K562 (cell line): Measurements from ENCODE around the gene CAPN10. TPM values are rescaled to one million over a fixed set of nuclear protein-coding genes. Genes with fewer than 3 reads are reported as not detected.

Experiments
- CHD7 ChIP-seq: fragments of 200-600 bp; sonication (generic); IDR thresholded peaks from one replicate; pipeline ENCODE4 v1.6.1; 2012; ENCODE audit warnings: mild to moderate bottlenecking, low read depth, low read length, inconsistent platforms
- DNMT1 ChIP-seq: fragments of 450-650 bp; IDR thresholded peaks from 2 replicates; pipeline ENCODE4 v1.6.1; 2016; ENCODE audit warnings: antibody characterized with exemption, mild to moderate bottlenecking
- ETV1 ChIP-seq: fragments of 450-650 bp; conservative IDR thresholded peaks from 2 replicates; pipeline ENCODE4 v1.6.1; 2016; ENCODE audit warnings: missing genetic modification characterization, control low read depth, low read depth, missing compliant biosample characterization
- GABPB1 ChIP-seq: sonication (generic); formaldehyde crosslinking; IDR thresholded peaks from 2 replicates; pipeline ENCODE4 v1.8.0; 2022; ENCODE audit warnings: mild to moderate bottlenecking, missing genetic modification reagents
- GTF2F1 ChIP-seq: IDR thresholded peaks from 2 replicates; pipeline ENCODE4 v1.6.1; 2011; ENCODE audit warnings: low read depth, low read length, improper control_type of control experiment
- IRF2 ChIP-seq: sonication (generic); formaldehyde crosslinking; IDR thresholded peaks from 2 replicates; pipeline ENCODE4 v1.8.1; 2022; ENCODE audit warnings: mild to moderate bottlenecking, missing genetic modification reagents
- MTA1 ChIP-seq: fragments of 450-650 bp; IDR thresholded peaks from 2 replicates; pipeline ENCODE4 v1.6.1; 2017; ENCODE audit warnings: borderline replicate concordance
- NR3C1 ChIP-seq: sonication (generic); formaldehyde crosslinking; IDR thresholded peaks from 2 replicates; pipeline ENCODE4 v1.8.1; 2022; ENCODE audit warnings: missing genetic modification reagents
- POLR2G ChIP-seq: fragments of 200-400 bp; formaldehyde crosslinking; IDR thresholded peaks from 2 replicates; pipeline ENCODE4 v1.6.1; 2017; ENCODE audit warnings: low read depth, mild to moderate bottlenecking, antibody characterized with exemption, low read length, moderate library complexity
- POU5F1 ChIP-seq: fragments of 150-350 bp; IDR thresholded peaks from 2 replicates; pipeline ENCODE4 v1.6.1; 2014; ENCODE audit warnings: borderline replicate concordance, low read length, low read depth, mild to moderate bottlenecking; ENCODE audit not compliant: partially characterized antibody
- PRMT5 ChIP-seq: sonication (generic); formaldehyde crosslinking; IDR thresholded peaks from 2 replicates; pipeline ENCODE4 v1.5.0; 2020; ENCODE audit warnings: missing genetic modification reagents
- USF1 ChIP-seq: sonication (generic); formaldehyde crosslinking; IDR thresholded peaks from 2 replicates; pipeline ENCODE4 v1.9.0; 2022; ENCODE audit warnings: mild to moderate bottlenecking, missing genetic modification reagents
- ZNF280A ChIP-seq: fragments of 450-650 bp; IDR thresholded peaks from 2 replicates; pipeline ENCODE4 v1.6.1; 2018; ENCODE audit warnings: mild to moderate bottlenecking, low read depth; ENCODE audit not compliant: partially characterized antibody
- ZNF436 ChIP-seq: fragments of 250-450, 450-650 bp; sonication (Bioruptor Pico); formaldehyde crosslinking; IDR thresholded peaks from 2 replicates; pipeline ENCODE4 v1.7.0; 2020; ENCODE audit warnings: mild to moderate bottlenecking
- ZNF551 ChIP-seq: fragments of 250-450 bp; sonication (Bioruptor Pico); IDR thresholded peaks from 2 replicates; pipeline ENCODE4 v1.5.0; 2021; ENCODE audit warnings: mild to moderate bottlenecking, moderate library complexity
- polyA plus RNA-seq, 8 experiments: library from polyadenylated mRNA; depleted of rRNA in 4 of 8; stranded (reverse) in 5 of 8; unstranded in 3 of 8; fragments of >200 nt; fragmentation: Nextera tagmentation in 2 of 8; fragmentation: Illumina TruSeq in 1 of 8; extraction: Ambion mirVana in 2 of 8; extraction: Trizol in 1 of 8; gene quantifications; 2 replicates each; pipeline versions ENCODE4 v1.2.1 to v1.2.3, GENCODE V29; 2011 to 2014; ENCODE audit warnings: inconsistent platforms in 1 of 8, missing spikeins in 1 of 8
- total RNA-seq, 7 experiments: library from RNA; depleted of rRNA in 6 of 7; stranded (reverse); fragments of >200 nt in 6 of 7; fragmentation: Illumina TruSeq in 2 of 7; extraction: Trizol in 2 of 7; gene quantifications; 2 replicates each; pipeline versions ENCODE4 v1.2.1 to v1.2.3, GENCODE V29; 2011 to 2021; ENCODE audit warnings: low replicate concordance in 1 of 7

Gene CAPN10
- total and polyA plus RNA-seq, 9 of the 15 experiments (the other 6 are each of a cell fraction or from before 2014, with no cell fraction given) = 0.08 to 26.1 (median 8.4) TPM

DNA sequence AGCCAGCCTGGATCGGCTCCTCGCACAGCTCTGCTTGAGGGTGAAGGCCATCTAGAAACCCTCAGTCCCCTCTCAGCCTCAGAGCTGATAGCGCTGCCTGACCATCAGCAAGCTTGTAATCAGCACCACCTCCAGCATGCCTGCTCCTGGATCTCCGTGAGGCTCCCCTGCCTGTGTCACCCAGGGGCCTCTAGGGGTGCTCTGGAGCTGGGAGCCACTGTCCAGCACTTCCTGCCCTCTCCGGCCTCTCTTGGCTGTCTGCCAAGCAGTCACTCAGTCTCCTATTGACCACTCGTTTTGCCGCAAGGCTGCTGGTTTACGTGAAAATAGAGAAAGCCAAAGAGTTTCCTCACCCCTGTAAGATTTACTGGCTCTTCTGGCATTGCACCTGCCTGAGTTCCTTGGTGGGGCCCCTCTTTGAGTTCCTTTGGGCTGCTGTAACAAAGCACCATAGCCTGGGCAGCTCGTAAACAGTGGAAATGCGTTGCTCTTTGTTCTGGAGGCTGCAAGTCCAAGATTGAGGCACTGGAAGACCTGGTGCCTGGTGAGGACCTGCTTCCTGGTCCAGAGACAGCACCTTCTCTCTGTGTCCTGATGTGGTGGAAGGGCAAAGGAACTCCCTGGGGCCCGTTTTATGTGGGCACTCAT is 17.9 kb downstream of the CAPN10 start (continued):
- no peak for TF ChIP-seq CHD7
- peak; percentile 89 for TF ChIP-seq ETV1 (tag)
- no peak for TF ChIP-seq MTA1
- TF ChIP-seq USF1 (CRISPR knock-in tag) = no peak
- no peak for TF ChIP-seq ZNF436 (CRISPR knock-in tag)
- TF ChIP-seq ZNF280A = no peak
- peak; percentile 81 for TF ChIP-seq GABPB1 (CRISPR knock-in tag)
- TF ChIP-seq ZNF551 = no peak
- TF ChIP-seq GTF2F1 = no peak
- no peak for TF ChIP-seq PRMT5 (CRISPR knock-in tag)
- TF ChIP-seq DNMT1 = no peak
- TF ChIP-seq POLR2G = peak; percentile 6; the same call in 1 of the 2 replicates
- TF ChIP-seq NR3C1 (CRISPR knock-in tag) = no peak
- no peak for TF ChIP-seq POU5F1
- no peak for TF ChIP-seq IRF2
